Measurements from ENCODE around the gene CDH23. TPM values are rescaled to one million over a fixed set of nuclear protein-coding genes. Genes with fewer than 3 reads are reported as not detected.
A peak's percentile ranks its signal among the peaks of the same experiment; 100 is the strongest.

Gene CDH23
- total RNA-seq, 1 donor from 2014 or later, result 5.4 TPM

DNA sequence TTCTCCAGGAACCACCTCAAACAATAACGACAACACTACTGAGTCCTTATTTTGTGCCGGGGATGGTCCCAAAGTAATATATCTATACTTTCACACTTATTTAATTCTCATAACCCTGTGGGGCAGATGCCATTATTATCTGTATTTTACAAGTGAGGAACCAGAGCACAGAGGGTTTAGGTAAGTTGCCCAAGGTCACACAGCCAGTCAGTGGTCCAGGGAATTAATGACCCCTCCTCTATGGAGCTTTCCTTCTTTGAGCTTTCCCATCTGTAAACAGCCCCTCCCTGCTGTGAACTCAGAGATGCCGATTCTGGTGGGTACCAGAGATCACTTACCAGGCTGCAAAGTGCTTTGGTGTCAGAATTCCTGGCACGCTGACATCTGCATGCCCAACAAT lies 217.2 kb downstream of the CDH23 start:
- intact Hi-C loops (cut with micrococcal nuclease), result no loop called here
- ATAC-seq, result peak; percentile 12

DNA sequence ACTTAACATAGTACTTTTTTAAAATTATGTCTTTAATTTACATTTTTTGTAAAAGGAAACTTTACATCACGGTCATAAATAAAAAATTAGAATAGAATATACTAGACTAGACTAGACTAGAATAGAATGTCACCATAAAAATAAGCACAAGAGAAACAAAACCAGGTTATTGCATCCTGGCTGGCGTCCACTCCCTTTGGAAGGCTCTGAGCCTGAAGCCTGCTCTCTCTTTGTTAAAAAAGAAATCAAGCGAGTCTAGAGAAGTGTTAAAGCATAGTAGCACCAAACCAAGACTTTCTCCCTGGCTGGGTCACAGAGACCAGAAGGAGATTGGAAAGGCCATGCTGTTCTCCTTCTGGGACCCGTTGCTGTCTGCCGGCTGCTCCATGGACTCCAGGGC lies 218.2 kb downstream of the CDH23 start:
- DNase-seq (no peak), ATAC-seq (no peak)
- intact Hi-C loops (cut with micrococcal nuclease), result no loop called here

More for the DNA sequence above, 217.2 kb downstream of the CDH23 start:
- DNase-seq, result no peak

DNA sequence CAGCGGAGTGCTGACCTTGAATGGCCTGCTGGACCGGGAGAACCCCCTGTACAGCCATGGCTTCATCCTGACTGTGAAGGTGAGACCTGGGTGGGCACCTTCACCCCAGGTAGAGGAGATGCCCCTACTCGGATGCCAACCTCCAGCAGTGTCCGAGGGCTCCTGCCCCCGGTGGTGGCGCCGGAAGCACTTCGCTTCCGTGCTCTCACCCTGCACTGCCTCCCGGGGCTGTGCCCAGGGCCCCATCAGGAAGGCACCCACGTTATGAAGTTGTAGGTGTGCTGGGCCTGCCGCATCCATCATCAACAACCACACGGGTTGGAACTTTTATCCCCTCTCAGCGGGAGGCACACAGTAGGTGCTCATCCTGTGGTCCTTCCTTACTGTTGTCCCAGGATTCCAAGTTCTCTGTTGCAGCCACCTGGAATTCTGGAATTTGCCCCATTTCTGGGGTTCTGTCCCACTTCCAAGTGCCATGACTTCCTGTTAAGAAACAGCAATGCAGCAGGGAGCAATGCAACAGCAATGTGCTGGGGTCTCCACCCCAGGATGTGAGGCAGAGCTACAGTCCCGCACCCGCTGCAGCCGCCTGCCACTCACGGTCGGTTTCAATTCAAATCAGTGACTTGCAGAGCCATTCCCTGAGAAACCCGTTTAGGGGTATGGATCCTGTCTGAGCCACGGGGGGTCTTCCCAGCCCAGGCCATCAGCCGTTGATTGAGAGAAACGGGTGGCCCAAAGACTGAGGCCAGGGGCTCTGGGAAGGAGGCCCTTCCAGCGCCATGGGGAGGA lies 219.0 kb downstream of the CDH23 start:
- no peak for ATAC-seq
- intact Hi-C loops (cut with micrococcal nuclease), result no loop called here

DNA sequence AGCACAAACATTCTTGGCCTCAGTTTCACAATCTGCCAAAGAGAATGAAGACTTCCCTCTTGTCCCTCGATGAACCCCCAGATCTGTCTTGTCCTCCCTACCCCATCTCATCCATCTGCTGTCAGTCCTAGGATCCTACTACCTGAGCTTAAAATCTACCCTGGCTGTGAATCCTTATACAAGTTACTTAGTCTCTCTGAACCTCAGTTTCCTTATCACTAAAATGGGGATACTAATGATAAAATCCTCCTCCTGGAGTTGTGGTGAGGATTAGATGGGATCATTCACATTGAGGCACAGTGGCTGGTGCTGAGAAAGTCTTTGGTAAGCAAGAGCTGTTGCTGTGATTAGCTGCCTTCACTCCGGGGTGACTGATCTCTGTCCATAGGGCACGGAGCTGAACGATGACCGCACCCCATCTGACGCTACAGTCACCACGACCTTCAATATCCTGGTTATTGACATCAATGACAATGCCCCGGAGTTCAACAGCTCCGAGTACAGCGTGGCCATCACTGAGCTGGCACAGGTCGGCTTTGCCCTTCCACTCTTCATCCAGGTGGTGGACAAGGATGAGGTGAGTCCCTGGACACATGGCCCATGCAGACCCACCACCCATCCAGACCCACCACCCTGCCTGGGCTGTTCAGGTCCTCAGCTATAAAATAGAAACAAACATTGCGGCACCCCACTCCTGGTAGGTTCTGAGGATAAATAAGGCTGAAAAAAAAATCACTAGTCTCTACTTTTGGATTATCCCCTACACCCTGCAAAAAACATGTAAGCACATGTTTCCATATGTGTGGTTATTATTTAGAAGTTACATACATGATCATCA lies 220.3 kb downstream of the CDH23 start:
- ATAC-seq, result no peak
- DNase-seq, result no peak
- intact Hi-C loops (cut with micrococcal nuclease), result no loop called here

More for the DNA sequence above, 219.0 kb downstream of the CDH23 start:
- no peak for DNase-seq

DNA sequence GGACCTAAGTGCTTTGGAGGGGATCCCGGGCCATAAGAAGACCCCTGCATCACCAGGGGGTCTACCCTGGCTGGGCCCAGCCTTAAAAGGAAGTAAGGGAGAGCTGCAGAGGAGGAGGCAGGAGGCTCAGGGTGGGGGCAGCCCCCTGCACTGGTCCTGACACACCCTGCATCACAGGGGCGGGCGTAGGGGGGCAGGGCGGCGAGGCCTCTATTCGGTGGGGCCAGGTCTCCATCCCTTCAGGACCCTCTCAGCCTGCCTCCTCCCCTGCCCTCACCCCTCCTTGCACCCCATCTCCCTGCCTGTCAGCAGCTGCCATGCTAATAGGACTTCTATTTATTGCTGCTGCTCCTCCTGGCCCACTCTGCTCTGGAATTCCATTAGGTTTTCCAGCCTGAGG lies 221.5 kb downstream of the CDH23 start:
- ATAC-seq (no peak), DNase-seq (no peak)
- intact Hi-C loops (cut with micrococcal nuclease), result no loop called here

DNA sequence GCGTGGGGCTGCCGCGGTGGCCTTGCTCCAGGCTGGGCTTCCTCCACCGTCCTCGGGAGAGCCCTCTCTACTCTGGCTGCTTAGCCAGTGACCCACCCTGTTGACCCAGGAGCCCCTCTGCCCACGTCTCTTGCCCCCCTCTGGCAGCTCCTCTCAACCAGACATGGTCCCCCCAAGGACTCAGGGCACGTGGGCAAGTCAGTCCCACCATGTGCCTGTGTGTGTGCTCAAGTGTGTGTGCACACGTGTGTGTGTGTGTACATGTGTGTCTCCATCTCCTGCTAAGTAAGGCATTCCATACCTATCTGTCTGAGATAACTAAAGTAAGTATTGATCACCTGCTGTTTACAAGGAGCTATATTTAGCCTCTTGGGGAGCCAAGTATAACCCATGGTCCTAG lies 221.9 kb downstream of the CDH23 start:
- intact Hi-C loops (cut with micrococcal nuclease), result no loop called here

DNA sequence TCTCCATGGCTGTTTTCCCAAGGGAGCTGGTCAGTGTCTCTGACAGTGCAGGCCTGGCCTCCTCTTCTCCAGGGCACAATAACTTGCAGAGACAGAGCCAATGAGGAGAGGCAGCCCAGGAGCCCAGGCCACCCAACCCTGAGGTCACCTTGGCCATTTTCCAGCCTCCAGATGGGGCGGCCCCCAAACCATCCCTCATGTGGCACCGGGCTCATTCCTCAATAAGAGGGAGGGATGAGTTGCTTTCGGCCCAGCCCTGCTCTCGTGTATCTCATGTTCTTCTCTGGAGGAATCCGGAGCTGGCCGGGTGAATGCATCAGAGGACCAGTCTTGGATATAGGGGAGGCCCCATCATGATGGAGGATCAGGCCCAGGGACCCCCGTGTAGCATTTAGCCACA lies 223.9 kb downstream of the CDH23 start:
- ATAC-seq (no peak), DNase-seq (no peak)
- intact Hi-C loops (cut with micrococcal nuclease), result no loop called here

More for the DNA sequence above, 221.9 kb downstream of the CDH23 start:
- ATAC-seq (no peak), DNase-seq (no peak)

DNA sequence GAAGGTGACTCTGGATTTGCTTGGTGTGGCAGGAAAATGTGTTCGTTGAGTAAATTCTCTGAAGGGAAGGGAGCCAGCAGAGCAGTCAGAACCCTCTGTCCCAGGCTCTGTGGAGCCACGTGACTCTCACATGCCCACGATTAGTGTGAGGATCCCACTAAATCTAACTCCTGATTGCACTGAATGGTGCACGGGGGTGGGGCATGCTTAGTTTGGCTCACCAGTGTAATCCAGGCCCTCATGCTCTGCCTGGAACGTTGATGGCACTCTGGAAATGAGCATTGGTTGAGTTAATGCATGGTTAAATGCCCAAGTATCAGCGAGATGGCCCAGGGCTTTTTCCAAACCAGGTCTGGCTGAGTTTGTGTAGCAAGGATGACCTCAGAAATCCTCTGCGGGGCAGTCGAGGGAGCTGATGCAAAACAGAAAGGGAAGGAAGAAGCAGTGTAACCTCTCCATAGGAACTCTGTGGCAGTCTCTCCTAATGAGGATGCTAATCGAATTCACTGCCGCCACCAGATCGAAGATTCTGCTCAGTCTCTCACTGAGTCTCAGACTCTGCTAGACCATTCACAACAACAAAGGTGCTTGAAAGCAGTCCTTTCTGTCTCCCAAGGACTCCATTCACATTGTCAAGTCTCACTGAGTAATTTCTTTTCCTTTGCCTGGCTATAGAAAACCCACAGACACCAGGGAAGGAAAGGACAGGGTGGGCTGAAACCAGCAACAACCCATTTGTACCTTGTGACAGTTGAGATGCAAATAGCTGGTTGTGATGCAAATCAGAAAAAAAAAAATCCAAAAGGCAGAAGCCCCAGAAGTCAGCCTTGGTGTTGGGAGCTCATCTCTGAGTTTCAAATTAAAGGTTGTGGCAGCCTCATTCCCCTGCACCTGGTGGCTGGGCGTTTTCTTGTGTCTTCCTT lies 224.8 kb downstream of the CDH23 start:
- intact Hi-C loops (cut with micrococcal nuclease), result no loop called here
- DNase-seq (peak; percentile 48), ATAC-seq (peak; percentile 74)

DNA sequence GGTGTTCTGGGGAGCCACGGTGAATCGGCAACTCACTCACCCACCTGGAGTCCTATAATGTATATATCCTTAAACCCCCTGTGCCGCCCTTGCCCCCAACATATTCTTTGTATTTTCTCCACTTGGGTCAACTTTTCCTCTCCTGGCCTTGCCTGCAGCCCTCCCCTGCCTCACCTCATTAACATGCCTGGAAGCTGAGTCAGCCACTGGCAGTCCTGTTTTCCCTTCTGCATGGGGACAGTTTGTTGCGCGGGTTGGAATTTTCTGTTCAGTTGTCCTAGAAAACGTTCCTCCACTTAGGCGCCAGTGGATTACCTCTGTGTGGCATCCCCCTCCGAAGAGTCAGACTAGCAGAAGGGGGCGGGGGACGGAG lies 225.4 kb downstream of the CDH23 start:
- intact Hi-C loops (cut with micrococcal nuclease), result no loop called here
- DNase-seq, result no peak
- ATAC-seq, result peak; percentile 75

DNA sequence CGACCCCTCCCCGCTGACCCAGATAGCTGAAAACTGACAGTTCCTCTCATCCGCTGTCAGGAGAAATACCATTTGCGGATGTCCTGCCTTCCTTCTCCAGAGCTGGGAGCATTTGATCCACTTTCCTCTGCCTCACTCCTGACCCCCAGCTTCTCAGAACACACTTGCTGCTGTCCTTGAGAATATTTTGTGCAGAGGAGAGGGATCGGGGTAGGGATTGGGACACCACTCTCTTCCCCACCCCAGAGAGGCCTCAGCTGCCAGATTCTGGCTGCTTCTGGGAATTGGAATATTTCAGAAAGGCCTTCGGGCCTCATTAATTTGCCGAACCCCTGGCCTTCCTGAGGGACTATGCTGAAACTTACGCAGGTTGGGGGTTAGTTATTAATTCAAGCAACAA lies 225.9 kb downstream of the CDH23 start:
- DNase-seq, result no peak
- peak; percentile 8 for ATAC-seq
- intact Hi-C loops (cut with micrococcal nuclease), result no loop called here

DNA sequence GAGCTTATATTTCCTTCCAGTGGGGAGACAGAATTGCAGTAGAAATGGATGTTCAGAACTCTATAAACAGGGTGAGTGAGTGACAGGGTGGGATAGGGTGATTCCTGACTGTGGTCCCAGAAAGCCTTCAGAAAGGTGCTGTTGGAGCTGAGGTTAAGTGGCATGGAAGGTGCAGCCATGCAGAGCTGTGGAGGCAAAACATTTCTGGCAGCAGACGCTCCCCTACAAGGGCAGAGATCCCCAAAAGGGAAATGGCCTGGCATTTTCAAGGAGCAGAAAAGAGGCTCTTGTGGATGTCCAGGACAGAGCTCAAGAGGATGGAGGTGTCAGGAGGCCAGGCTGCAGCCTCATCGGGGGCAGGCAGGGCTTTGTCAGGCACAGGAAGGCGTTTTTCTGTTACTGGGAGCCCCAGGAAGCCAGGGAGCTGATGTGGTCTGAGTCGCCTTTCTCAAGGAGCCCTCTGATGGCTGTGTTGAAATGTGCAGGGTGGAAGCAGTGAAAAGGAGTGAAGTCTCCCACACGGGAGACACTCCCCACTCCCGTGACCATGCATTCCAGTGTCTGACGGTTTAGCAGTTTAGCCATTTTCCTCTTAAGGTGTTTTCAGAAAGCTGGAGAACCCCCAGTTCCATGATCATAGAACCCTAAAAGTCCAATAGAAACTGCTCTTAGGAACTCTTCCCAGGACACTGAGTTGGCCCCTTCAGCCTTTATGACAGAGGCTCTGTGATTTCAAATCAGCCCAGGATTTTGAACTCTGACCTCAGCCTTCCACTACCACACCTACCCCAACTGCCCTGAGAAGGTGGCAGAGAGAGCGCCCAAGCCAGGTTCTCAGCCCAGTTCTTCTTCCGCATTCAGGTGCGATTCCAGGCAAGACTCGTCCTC lies 226.6 kb downstream of the CDH23 start:
- intact Hi-C loops (cut with micrococcal nuclease), result no loop called here
- ATAC-seq (peak; percentile 43), DNase-seq (no peak)

DNA sequence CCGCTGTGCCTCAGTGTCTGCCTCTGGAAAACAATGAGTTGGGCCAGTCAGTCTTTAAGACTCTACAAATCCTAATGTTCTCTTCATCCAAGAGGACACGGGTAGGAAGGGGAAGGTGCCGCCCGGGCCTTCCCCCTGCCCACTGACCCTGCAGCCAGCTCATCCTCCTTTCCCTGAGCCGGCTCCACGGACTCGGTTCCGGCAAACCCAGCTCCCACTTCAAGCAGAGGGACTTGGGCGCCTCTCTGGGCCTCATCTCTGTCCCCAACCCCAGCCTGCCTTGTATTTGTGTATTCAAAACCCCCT lies 227.2 kb downstream of the CDH23 start:
- DNase-seq (no peak), ATAC-seq (no peak)

DNA sequence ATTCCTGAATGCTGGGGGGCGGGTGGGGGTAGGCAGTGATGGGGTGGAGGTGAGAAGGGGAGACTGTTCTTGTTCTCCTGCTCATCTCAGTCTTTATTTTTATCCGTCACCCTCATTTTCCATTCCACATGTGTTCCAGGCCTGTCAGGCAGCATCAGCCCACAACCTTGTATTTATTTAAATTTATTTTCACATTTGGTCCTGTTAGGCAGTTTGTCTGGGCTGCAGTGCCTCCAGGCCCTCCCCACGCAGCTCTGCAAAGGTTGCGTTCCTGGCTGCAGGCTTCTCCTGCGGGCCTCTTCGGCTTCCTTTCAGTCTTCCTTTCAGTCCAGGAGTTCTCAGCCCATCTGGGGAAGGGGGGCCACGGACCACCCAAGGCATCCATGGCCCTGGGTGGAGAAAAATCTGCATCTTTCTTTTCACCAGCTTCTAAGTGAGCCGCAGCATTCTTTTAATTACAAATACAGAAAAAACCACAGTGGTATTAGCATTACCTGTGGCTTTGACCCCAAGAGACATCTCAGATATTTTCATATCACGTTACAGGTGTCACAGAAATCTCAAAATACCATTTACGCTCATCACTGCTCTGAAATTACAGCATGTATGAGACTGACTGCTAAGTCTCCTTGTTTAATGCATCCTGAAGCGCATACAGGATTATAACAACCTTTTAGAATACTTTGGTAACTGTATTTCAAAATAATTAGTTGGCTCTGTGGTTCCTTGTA lies 228.9 kb downstream of the CDH23 start:
- DNase-seq, result no peak
- ATAC-seq, result no peak
- intact Hi-C loops (cut with micrococcal nuclease), result no loop called here

More for the DNA sequence above, 227.2 kb downstream of the CDH23 start:
- intact Hi-C loops (cut with micrococcal nuclease), result no loop called here

DNA sequence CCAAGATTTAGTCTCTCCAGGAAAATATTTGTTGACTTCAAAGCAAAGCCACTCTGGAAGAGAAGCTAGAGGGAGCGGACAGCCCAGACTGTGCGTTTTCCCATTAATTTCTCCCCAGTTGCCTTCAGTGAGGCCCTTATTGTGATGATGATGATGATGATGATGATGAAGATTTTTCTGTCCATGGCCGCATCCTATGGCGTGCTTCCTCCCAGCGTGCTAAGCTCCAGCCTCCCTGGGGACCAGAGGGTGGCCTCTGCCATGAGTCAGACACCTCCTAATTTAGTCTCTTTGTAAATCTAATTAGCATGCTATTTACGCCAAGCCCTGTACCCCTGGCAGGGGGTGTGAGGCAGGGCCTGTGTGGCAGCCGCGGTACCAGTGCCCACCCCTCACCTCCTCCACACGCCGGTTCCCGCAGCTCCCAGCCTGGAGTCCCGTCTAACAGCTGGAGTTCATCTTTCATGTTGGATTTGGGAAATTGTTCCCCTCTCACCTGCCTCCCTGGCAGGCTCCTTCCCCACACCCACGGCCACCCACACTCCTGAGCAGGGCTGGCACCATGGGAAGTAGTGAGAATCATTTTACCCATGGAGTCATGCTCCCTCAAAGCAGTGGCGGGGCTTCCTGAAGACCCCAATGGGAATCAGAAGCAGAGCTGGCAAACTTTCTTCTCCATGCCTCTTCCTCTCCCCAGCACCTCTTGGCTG lies 230.7 kb downstream of the CDH23 start:
- no peak for DNase-seq
- intact Hi-C loops (cut with micrococcal nuclease), result no loop called here
- no peak for ATAC-seq

DNA sequence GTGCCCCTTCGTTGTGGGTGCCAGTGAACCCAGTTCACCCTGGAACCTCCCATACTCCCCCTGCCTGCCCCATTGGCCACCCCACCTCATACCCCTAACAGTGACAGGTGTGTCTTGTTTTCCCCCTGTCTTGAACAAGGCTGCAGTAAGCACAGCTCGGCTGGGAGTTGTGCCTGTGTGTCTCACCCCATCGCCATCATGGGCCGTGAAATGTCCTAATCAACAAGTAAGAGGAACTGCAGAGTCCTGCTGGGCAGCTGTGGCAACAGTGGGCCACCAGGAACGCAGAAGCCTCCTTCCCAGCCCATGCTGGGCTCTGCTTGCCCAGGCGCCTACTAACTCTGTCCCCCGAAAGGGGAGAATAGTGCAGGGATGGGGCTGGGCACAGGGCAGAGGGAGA lies 231.2 kb downstream of the CDH23 start:
- no peak for DNase-seq
- intact Hi-C loops (cut with micrococcal nuclease), result no loop called here
- ATAC-seq, result no peak

DNA sequence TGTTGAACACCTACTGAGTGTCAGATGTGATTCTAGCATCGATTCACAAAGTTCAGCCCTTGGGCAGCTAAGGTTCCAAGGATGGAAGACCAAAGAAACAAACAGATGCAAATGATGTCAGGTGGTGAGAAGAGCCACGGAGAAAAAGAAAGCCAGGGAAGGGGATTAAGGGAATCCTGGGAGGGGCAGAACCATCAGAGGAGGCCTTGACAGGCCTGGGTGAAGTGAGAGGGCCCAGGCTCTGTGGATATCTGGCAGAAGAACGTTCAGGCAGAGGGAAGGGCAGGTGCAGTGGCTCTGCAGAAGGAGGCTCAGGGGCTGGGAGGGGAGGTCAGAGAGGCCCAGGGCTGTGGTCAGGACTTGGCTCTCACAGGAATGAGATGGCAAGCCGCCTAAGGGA lies 232.4 kb downstream of the CDH23 start:
- ATAC-seq (no peak), DNase-seq (no peak)
- intact Hi-C loops (cut with micrococcal nuclease), result no loop called here

DNA sequence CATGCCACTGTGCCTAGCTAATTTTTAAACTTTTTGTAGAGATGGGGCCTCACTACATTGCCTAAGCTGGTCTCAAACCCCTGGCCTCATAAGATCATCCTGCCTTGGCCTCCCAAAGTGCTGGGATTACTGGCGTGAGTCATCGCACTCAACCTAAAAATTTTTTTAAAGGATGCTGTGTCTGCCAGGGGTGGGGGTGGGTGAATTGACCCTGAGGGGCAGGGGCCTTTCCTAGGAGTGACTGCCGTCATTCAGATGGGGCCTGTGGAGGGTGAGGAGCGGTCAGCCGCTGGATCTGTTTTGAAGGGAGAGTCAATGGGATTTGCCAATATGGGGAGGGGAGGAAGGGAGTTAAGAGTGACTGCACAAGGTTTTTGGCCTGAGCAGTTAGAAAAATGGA lies 233.4 kb downstream of the CDH23 start:
- intact Hi-C loops (cut with micrococcal nuclease), result no loop called here
- DNase-seq (no peak), ATAC-seq (no peak)

Measured in left ventricle myocardium superior (tissue), 1 donor.